ENCODE data around the gene TRIO.

DNA sequence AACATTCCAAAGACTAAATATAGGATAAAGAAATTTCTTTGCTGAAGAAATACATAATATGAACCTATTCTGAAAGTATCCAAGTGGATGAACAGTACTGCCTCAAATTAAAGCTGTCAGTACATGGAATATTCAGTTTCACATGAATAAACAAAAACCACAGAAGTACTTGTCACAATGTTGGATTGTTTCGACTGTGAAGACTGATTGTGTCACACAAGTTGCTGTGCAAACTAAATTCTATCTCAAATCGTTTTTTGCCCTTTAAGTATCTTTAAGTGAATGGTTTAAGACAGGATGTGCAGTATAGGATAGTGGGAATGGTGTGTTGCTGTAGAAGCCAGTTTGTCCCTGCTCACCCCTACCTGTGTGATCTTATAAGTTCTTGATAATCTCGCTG, 301.0 kb downstream of the TRIO start:
- TF ChIP-seq, protein P1, sequence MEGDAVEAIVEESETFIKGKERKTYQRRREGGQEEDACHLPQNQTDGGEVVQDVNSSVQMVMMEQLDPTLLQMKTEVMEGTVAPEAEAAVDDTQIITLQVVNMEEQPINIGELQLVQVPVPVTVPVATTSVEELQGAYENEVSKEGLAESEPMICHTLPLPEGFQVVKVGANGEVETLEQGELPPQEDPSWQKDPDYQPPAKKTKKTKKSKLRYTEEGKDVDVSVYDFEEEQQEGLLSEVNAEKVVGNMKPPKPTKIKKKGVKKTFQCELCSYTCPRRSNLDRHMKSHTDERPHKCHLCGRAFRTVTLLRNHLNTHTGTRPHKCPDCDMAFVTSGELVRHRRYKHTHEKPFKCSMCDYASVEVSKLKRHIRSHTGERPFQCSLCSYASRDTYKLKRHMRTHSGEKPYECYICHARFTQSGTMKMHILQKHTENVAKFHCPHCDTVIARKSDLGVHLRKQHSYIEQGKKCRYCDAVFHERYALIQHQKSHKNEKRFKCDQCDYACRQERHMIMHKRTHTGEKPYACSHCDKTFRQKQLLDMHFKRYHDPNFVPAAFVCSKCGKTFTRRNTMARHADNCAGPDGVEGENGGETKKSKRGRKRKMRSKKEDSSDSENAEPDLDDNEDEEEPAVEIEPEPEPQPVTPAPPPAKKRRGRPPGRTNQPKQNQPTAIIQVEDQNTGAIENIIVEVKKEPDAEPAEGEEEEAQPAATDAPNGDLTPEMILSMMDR (IDR thresholded peaks at IDR 0.05): no peak
- TF ChIP-seq POLR2AphosphoS5 (IDR thresholded peaks at IDR 0.05) (no peak), POLR2A (IDR thresholded peaks at IDR 0.05) (no peak)

Data from transverse colon (tissue), 4 donors.